Liver (tissue), 9 donors: ENCODE data around the gene BAK1. TPM values are rescaled to one million over a fixed set of nuclear protein-coding genes. Genes with fewer than 3 reads are reported as not detected.

ENCODE experiments used
- DNase-seq: peaks from one replicate; pipeline ENCODE4 v3.0.0-alpha.2; 2017; ENCODE audit warnings: low spot score
- H3K27ac ChIP-seq, 2 donors: one replicate each; pipeline ENCODE4 v1.7.0; 2013; ENCODE audit warnings: inconsistent platforms in 2 of 2, low read length in 2 of 2, control low read depth in 1 of 2, low read depth in 1 of 2, mild to moderate bottlenecking in 1 of 2
- H3K27me3 ChIP-seq, 4 donors: one replicate each; pipeline versions ENCODE4 v1.6.1 to v1.7.0; 2013; ENCODE audit warnings: low read length in 3 of 4, inconsistent platforms in 1 of 4, mild to moderate bottlenecking in 1 of 4, moderate library complexity in 1 of 4; ENCODE audit not compliant: control insufficient read depth in 4 of 4, insufficient read depth in 4 of 4
- H3K36me3 ChIP-seq, 4 donors: one replicate each; pipeline versions ENCODE4 v1.6.1 to v1.7.0; 2013; ENCODE audit warnings: low read length in 3 of 4, mild to moderate bottlenecking in 3 of 4, low read depth in 1 of 4, moderate library complexity in 1 of 4; ENCODE audit not compliant: control insufficient read depth in 4 of 4, insufficient read depth in 3 of 4
- H3K4me1 ChIP-seq, 4 donors: one replicate each; pipeline versions ENCODE4 v1.6.1 to v1.7.0; 2013; ENCODE audit warnings: low read length in 3 of 4, mild to moderate bottlenecking in 3 of 4, moderate library complexity in 1 of 4; ENCODE audit not compliant: control insufficient read depth in 4 of 4, insufficient read depth in 4 of 4
- H3K4me3 ChIP-seq, 3 donors: one replicate each; pipeline versions ENCODE4 v1.6.1 to v1.7.0; 2013; ENCODE audit warnings: low read length in 3 of 3, control low read depth in 1 of 3, low read depth in 1 of 3, mild to moderate bottlenecking in 1 of 3
- H3K9ac ChIP-seq, 2 donors: one replicate each; pipeline ENCODE4 v1.7.0; 2013; ENCODE audit warnings: low read length in 2 of 2, mild to moderate bottlenecking in 2 of 2, moderate library complexity in 2 of 2, control low read depth in 1 of 2, low read depth in 1 of 2
- H3K9me3 ChIP-seq, 4 donors: one replicate each; pipeline versions ENCODE4 v1.6.1 to v1.7.0; 2013; ENCODE audit warnings: low read length in 3 of 4; ENCODE audit not compliant: control insufficient read depth in 4 of 4
- CTCF ChIP-seq: fragments of 150-350 bp; IDR thresholded peaks from 2 replicates; pipeline ENCODE4 v1.5.1; 2017; ENCODE audit warnings: improper control_type of control experiment, low read depth, low read length; ENCODE audit not compliant: missing input control
- EGR1 ChIP-seq, 2 donors: IDR thresholded peaks; 2 replicates each; pipeline ENCODE4 v1.6.1; 2016 to 2018; ENCODE audit warnings: antibody characterized with exemption in 2 of 2, low read depth in 2 of 2
- JUND ChIP-seq, 2 donors: IDR thresholded peaks; 2 replicates each; pipeline ENCODE4 v1.6.1; 2016; ENCODE audit warnings: antibody characterized with exemption in 2 of 2
- SP1 ChIP-seq: IDR thresholded peaks from 2 replicates; pipeline ENCODE4 v1.6.1; 2018; ENCODE audit warnings: antibody characterized with exemption, mild to moderate bottlenecking
- YY1 ChIP-seq: IDR thresholded peaks from 2 replicates; pipeline ENCODE4 v1.6.1; 2016; ENCODE audit warnings: antibody characterized with exemption, mild to moderate bottlenecking
- ZBTB33 ChIP-seq: IDR thresholded peaks from 2 replicates; pipeline ENCODE4 v1.6.1; 2016; ENCODE audit warnings: antibody characterized with exemption
- WGBS: extraction: QIAGEN DNeasy Blood & Tissue Kit; methylation state at CpG from one replicate; pipeline ENCODE4 v1.1.7; 2013; 5-methylcytosine and 5-hydroxymethylcytosine counted together
- polyA plus RNA-seq, 2 donors: library from polyadenylated mRNA; stranded (reverse) in 1 of 2; unstranded in 1 of 2; fragments of 200-250 nt in 1 of 2; fragments of >200 nt in 1 of 2; fragmentation: Nextera tagmentation in 1 of 2; extraction: Ambion mirVana in 1 of 2; gene quantifications; one replicate each; pipeline versions ENCODE4 v1.2.1 to v1.2.3, GENCODE V29; 2013 to 2015
- total RNA-seq, 2 donors: library from RNA; depleted of rRNA; stranded (reverse); fragments of >200 nt; gene quantifications; one replicate each; pipeline ENCODE4 v1.2.3, GENCODE V29; 2014
- TF ChIP-seq, protein P1 (sequence below): IDR thresholded peaks from 2 replicates; pipeline ENCODE4 v1.6.1; 2016; ENCODE audit warnings: antibody characterized with exemption
- donor health status: healthy.
- donor health status: healthy.
- donor health status: healthy.
- donor health status: healthy.
- donor health status: healthy.

BAK1 gene
- total and polyA plus RNA-seq, 4 donors: 2.4 to 8.7 (median 5.3) TPM

- H3K27ac ChIP-seq: no peak overlapping the region
- H3K4me1 ChIP-seq: peaks cover 2 to 14% (median 7%) of the 10 kb centered on the region in 4 donors
- H3K36me3 ChIP-seq: peaks cover 0 to under 1% (median 0%) of the 10 kb centered on the region in 4 donors
- WGBS: 96% methylated on average over 6 of the region's 6 CpGs
- H3K9ac ChIP-seq: no peak overlapping the region
- TF ChIP-seq YY1 (no peak), SP1 (no peak)
- TF ChIP-seq, protein P1, sequence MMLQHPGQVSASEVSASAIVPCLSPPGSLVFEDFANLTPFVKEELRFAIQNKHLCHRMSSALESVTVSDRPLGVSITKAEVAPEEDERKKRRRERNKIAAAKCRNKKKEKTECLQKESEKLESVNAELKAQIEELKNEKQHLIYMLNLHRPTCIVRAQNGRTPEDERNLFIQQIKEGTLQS: no peak
- no peak for DNase-seq
- H3K9me3 ChIP-seq: no peaks in the 10 kb centered on the region
- no peak overlapping the region for H3K4me3 ChIP-seq
- no peaks in the 10 kb centered on the region for H3K27me3 ChIP-seq
Measured at GRCh38 chr6:33568826-33569570, 11.1 kb downstream of the BAK1 start.

GRCh38 chr6:33567836-33568235 lies 12.2 kb downstream of the BAK1 start:
- Histone ChIP-seq H3K9ac (no peak overlapping the region), H3K4me3 (no peak overlapping the region), H3K4me1 (peaks cover 2 to 14% (median 7%) of the 10 kb centered on the region in 4 donors), H3K9me3 (no peaks in the 10 kb centered on the region), H3K27ac (no peak overlapping the region), H3K36me3 (no peaks in the 10 kb centered on the region), H3K27me3 (no peaks in the 10 kb centered on the region)
- WGBS: 87% methylated on average over 8 of the region's 8 CpGs
- no peak for TF ChIP-seq CTCF
- TF ChIP-seq JUND (IDR thresholded peaks at IDR 0.05): no peak
- TF ChIP-seq ZBTB33: no peak
- no peak for DNase-seq

DNA sequence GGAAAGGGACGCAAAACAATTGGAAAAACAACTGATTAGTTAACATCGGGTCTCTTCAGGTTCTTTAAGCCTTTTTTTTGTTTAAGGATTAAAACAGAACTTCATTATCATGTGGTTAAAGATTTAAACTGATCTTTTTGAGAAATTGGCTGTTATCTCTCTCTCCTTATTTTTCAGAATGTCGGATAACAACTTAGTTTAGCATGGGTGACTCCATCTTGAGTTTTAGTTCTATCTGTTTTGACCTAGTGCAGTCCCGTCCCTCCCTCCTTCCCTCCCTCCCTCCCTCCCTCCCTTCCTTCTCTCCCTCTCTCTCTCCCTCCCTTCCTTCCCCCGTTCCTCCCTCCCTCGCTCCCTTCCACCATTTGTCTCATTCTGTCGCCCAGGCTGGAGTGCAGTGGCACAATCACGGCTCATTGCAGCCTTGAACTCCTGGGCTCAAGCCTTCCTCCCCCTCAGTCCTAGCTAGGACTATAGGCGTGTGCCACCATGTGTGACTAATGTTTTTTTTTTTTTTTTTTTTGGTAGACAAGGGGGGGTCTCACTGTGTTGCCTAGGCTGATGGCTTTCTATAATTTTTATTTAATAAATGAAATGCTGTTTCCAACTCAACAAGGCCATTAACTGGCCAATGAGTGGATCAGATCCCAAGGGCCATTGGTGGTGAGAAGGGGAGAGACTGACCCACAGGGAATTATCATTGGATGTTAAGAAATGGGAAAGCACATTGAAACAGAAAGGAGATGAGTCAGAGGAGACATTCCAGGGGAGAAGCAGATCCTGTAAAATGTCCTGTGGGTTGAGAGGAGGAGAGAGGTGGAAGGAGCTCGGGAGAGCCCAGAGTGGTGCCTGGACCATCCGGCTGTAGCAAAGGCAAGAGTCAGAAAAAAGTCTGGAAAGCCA lies 13.6 kb downstream of the BAK1 start:
- H3K9me3 ChIP-seq: no peaks in the 10 kb centered on the region
- WGBS: 81% methylated on average over 11 of the region's 11 CpGs
- no peak overlapping the region for H3K27ac ChIP-seq
- DNase-seq: no peak
- no peak overlapping the region for H3K4me3 ChIP-seq
- TF ChIP-seq EGR1 (IDR thresholded peaks at IDR 0.05; ENCODE audit: low read depth in 2 of 2): no peak
- TF ChIP-seq ZBTB33: no peak
- H3K4me1 ChIP-seq: peaks cover 0 to 8% (median 3%) of the 10 kb centered on the region in 4 donors
- H3K36me3 ChIP-seq: no peaks in the 10 kb centered on the region
- no peak overlapping the region for H3K9ac ChIP-seq
- H3K27me3 ChIP-seq: no peaks in the 10 kb centered on the region
